ENCODE measurements around the gene CDH5.

Gene CDH5

GRCh38 chr16:66408163-66409048, 41.9 kb downstream of the CDH5 start:
- no peak for DNase-seq (ENCODE audit: low read depth)
- no peak for TF ChIP-seq CTCF (IDR thresholded peaks at IDR 0.05; ENCODE audit: insufficient read depth, low read depth, low read length, missing control alignments)
- no peak overlapping the region for H3K4me3 ChIP-seq (ENCODE audit: low read depth, low read length)

- no peak overlapping the region for H3K4me3 ChIP-seq (ENCODE audit: low read depth, low read length)
- DNase-seq (ENCODE audit: low read depth), result no peak
These were observed 42.7 kb downstream of the CDH5 start for GRCh38 chr16:66409156-66409555.

GRCh38 chr16:66412182-66412581, 45.7 kb downstream of the CDH5 start:
- TF ChIP-seq CTCF (IDR thresholded peaks at IDR 0.05; ENCODE audit: insufficient read depth, low read depth, low read length, missing control alignments), result no peak
- DNase-seq (ENCODE audit: low read depth), result no peak
- no peak overlapping the region for H3K4me3 ChIP-seq (ENCODE audit: low read depth, low read length)

More at GRCh38 chr16:66409156-66409555, 42.7 kb downstream of the CDH5 start:
- no peak for TF ChIP-seq CTCF (IDR thresholded peaks at IDR 0.05; ENCODE audit: insufficient read depth, low read depth, low read length, missing control alignments)

GRCh38 chr16:66414891-66415290, 48.4 kb downstream of the CDH5 start:
- H3K4me3 ChIP-seq (ENCODE audit: low read depth, low read length), result no peak overlapping the region
- DNase-seq (ENCODE audit: low read depth), result no peak
- no peak for TF ChIP-seq CTCF (IDR thresholded peaks at IDR 0.05; ENCODE audit: insufficient read depth, low read depth, low read length, missing control alignments)

- no peak overlapping the region for H3K4me3 ChIP-seq (ENCODE audit: low read depth, low read length)
- TF ChIP-seq CTCF (IDR thresholded peaks at IDR 0.05; ENCODE audit: insufficient read depth, low read depth, low read length, missing control alignments), result no peak
- DNase-seq (ENCODE audit: low read depth), result no peak
These were observed 49.6 kb downstream of the CDH5 start for GRCh38 chr16:66416136-66416535.

GRCh38 chr16:66416939-66417700, 50.6 kb downstream of the CDH5 start:
- DNase-seq (ENCODE audit: low read depth), result no peak
- TF ChIP-seq CTCF (IDR thresholded peaks at IDR 0.05; ENCODE audit: insufficient read depth, low read depth, low read length, missing control alignments), result no peak
- H3K4me3 ChIP-seq (ENCODE audit: low read depth, low read length), result no peak overlapping the region
